HCT116 (cell line): ENCODE results near the gene DGKB. TPM values are rescaled to one million over a fixed set of nuclear protein-coding genes. Genes with fewer than 3 reads are reported as not detected.

Source experiments
- ATAC-seq: fragments of 200-7000 bp; cut with Tn5 transposase; 2 replicates; pipeline ENCODE4 v1.9.1; 2020; ENCODE audit warnings: mild to moderate bottlenecking, moderate library complexity
- BruUV-seq: library from RNA; stranded (reverse); fragments of 400-500 nt; replicated peaks from 2 replicates; lab custom pipeline; 2021; lab: Mats Ljungman, UMichigan
- CTCF ChIA-PET: fragments of 300-600 bp; sonication (Branson Sonifier 250); formaldehyde crosslinking; loops from one replicate; lab custom pipeline; 2021; ENCODE audit warnings: antibody characterized with exemption; lab: Charles Lee
- POLR2A ChIA-PET: fragments of 300-600, 350-600 bp; sonication (Branson Sonifier 250); formaldehyde crosslinking; loops from one replicate; lab custom pipeline; 2021; ENCODE audit warnings: antibody characterized with exemption; lab: Charles Lee
- RAD21 ChIA-PET, 2 experiments: fragments of 300-600 bp; sonication (Branson Sonifier 250); formaldehyde crosslinking; loops; one replicate each; lab custom pipeline; 2023; ENCODE audit warnings: low total read pairs in 2 of 2; ENCODE audit not compliant: uncharacterized antibody in 2 of 2, unreplicated experiment in 2 of 2, low non-redundant PET in 1 of 2; lab: Charles Lee
- DNase-seq: peaks from one replicate; pipeline ENCODE4 v3.0.0-alpha.2; 2010; ENCODE audit warnings: low read depth, low spot score
- H2AFZ ChIP-seq: fragments of 200-600 bp; shearing (Covaris generic), sonication (generic); 2 replicates; pipeline ENCODE4 v1.6.1; 2017; ENCODE audit warnings: low read depth, mixed run types, mixed read lengths, antibody characterized with exemption, low read length; ENCODE audit not compliant: poor library complexity, severe bottlenecking
- H3K27ac ChIP-seq: 2 replicates; pipeline ENCODE4 v1.5.1; 2012; ENCODE audit warnings: low read depth, low read length
- H3K27me3 ChIP-seq: fragments of 200-600 bp; sonication (generic); 2 replicates; pipeline ENCODE4 v1.6.1; 2016; ENCODE audit warnings: mixed run types, low read length, mixed read lengths; ENCODE audit not compliant: insufficient read depth
- H3K36me3 ChIP-seq, 2 experiments: fragments of 200-500 bp in 1 of 2; fragments of 200-600 bp in 1 of 2; sonication (Bioruptor generic) in 1 of 2; sonication (generic) in 1 of 2; 2 replicates each; pipeline versions ENCODE4 v1.5.1 to v1.6.1; 2014 to 2016; ENCODE audit warnings: low read length in 2 of 2, inconsistent platforms in 1 of 2, mixed read lengths in 1 of 2, mixed run types in 1 of 2; ENCODE audit not compliant: insufficient read depth in 2 of 2, control insufficient read depth in 1 of 2
- H3K4me1 ChIP-seq, 2 experiments: fragments of 200-600 bp in 1 of 2; sonication (generic) in 1 of 2; 2 replicates each; pipeline versions ENCODE4 v1.5.1 to v1.6.1; 2012 to 2017; ENCODE audit warnings: low read length in 2 of 2, inconsistent platforms in 1 of 2, mild to moderate bottlenecking in 1 of 2, mixed read lengths in 1 of 2, mixed run types in 1 of 2, moderate library complexity in 1 of 2; ENCODE audit not compliant: insufficient read depth in 2 of 2, control insufficient read depth in 1 of 2
- H3K4me2 ChIP-seq: fragments of 200-600 bp; sonication (generic); 2 replicates; pipeline ENCODE4 v1.6.1; 2017; ENCODE audit warnings: mixed run types, low read length, mixed read lengths
- H3K4me3 ChIP-seq, 2 experiments: fragments of 200-600 bp in 1 of 2; sonication (generic) in 1 of 2; replicated peaks in 1 of 2; 2 replicates each; pipeline ENCODE4 v1.5.1; 2011 to 2016; ENCODE audit warnings: low read length in 2 of 2, control low read depth in 1 of 2, low read depth in 1 of 2, mild to moderate bottlenecking in 1 of 2, mixed read lengths in 1 of 2, mixed run types in 1 of 2
- H3K79me2 ChIP-seq: fragments of 200-600 bp; sonication (generic); 2 replicates; pipeline ENCODE4 v1.6.1; 2017; ENCODE audit warnings: mild to moderate bottlenecking, mixed run types, low read length, moderate library complexity, mixed read lengths; ENCODE audit not compliant: insufficient read depth
- H3K9ac ChIP-seq: fragments of 200-600 bp; sonication (generic); 2 replicates; pipeline ENCODE4 v1.6.1; 2016; ENCODE audit warnings: low read length, mixed read lengths
- H3K9me2 ChIP-seq: fragments of 200-600 bp; sonication (generic), shearing (Covaris generic); 2 replicates; pipeline ENCODE4 v1.6.1; 2017; ENCODE audit warnings: mixed run types, mild to moderate bottlenecking, moderate library complexity; ENCODE audit not compliant: insufficient read depth
- H3K9me3 ChIP-seq, 2 experiments: fragments of 200-500 bp in 1 of 2; fragments of 200-600 bp in 1 of 2; sonication (Bioruptor generic) in 1 of 2; sonication (generic) in 1 of 2; 2 replicates each; pipeline ENCODE4 v1.6.1; 2014 to 2017; ENCODE audit warnings: low read length in 2 of 2, mixed read lengths in 2 of 2, inconsistent platforms in 1 of 2, low read depth in 1 of 2, mild to moderate bottlenecking in 1 of 2, mixed run types in 1 of 2, moderate library complexity in 1 of 2; ENCODE audit not compliant: control insufficient read depth in 1 of 2, insufficient read depth in 1 of 2
- H4K20me1 ChIP-seq: fragments of 200-600 bp; sonication (generic), shearing (Covaris generic); 2 replicates; pipeline ENCODE4 v1.6.1; 2017; ENCODE audit warnings: mixed run types, mild to moderate bottlenecking, moderate library complexity; ENCODE audit not compliant: insufficient read depth
- ATF3 ChIP-seq: IDR thresholded peaks from 2 replicates; pipeline ENCODE4 v1.6.1; 2012
- CEBPB ChIP-seq: IDR thresholded peaks from 2 replicates; pipeline ENCODE4 v1.6.1; 2012; ENCODE audit warnings: low read depth
- CTCF ChIP-seq, 3 experiments: fragments of 200-600 bp in 1 of 3; sonication (generic) in 1 of 3; IDR thresholded peaks in 2 of 3; conservative IDR thresholded peaks in 1 of 3; 2 replicates each; pipeline ENCODE4 v1.5.1; 2012 to 2017; ENCODE audit warnings: low read depth in 2 of 3, low read length in 2 of 3, antibody characterized with exemption in 1 of 3, borderline replicate concordance in 1 of 3, control low read depth in 1 of 3, mild to moderate bottlenecking in 1 of 3, mixed read lengths in 1 of 3, mixed run types in 1 of 3, moderate library complexity in 1 of 3; ENCODE audit not compliant: insufficient read depth in 1 of 3
- EGR1 ChIP-seq: IDR thresholded peaks from 2 replicates; pipeline ENCODE4 v1.6.1; 2012; ENCODE audit warnings: low read depth
- ELF1 ChIP-seq: IDR thresholded peaks from 2 replicates; pipeline ENCODE4 v1.6.1; 2012; ENCODE audit warnings: low read depth, borderline replicate concordance
- EZH2 ChIP-seq: fragments of 200-600 bp; sonication (generic); IDR thresholded peaks from 2 replicates; pipeline ENCODE4 v1.6.1; 2017; ENCODE audit warnings: antibody characterized with exemption, mixed run types
- MAX ChIP-seq: IDR thresholded peaks from 2 replicates; pipeline ENCODE4 v1.6.1; 2012
- POLR2AphosphoS5 ChIP-seq: IDR thresholded peaks from 2 replicates; pipeline ENCODE4 v1.6.1; 2011; ENCODE audit warnings: mild to moderate bottlenecking, low read depth, low read length, moderate library complexity
- SIN3A ChIP-seq: IDR thresholded peaks from 2 replicates; pipeline ENCODE4 v1.6.1; 2012; ENCODE audit warnings: low read depth
- SRF ChIP-seq: IDR thresholded peaks from 2 replicates; pipeline ENCODE4 v1.6.1; 2012; ENCODE audit warnings: low read depth
- TCF7L2 ChIP-seq: IDR thresholded peaks from 2 replicates; pipeline ENCODE4 v1.7.0; 2011; ENCODE audit warnings: borderline replicate concordance, inconsistent platforms; ENCODE audit not compliant: insufficient read depth, insufficient read length; ENCODE audit errors: extremely low read depth
- ZBTB33 ChIP-seq: IDR thresholded peaks from 2 replicates; pipeline ENCODE4 v1.6.1; 2011; ENCODE audit warnings: mild to moderate bottlenecking, low read length, moderate library complexity; ENCODE audit not compliant: insufficient replicate concordance; ENCODE audit errors: extremely low read depth
- ZFX ChIP-seq: fragments of 450-650 bp; IDR thresholded peaks from 2 replicates; pipeline ENCODE4 v1.6.1; 2017
- intact Hi-C: fragments of 100-400 bp; cut with micrococcal nuclease; formaldehyde crosslinking; loops from 2 replicates; pipeline ENCODE4 v1.10.0; 2022
- total RNA-seq: library from RNA; stranded (reverse); gene quantifications from one replicate; pipeline ENCODE4 v1.2.1, GENCODE V29; 2021; ENCODE audit not compliant: unreplicated experiment

Gene DGKB
- total RNA-seq, 1 experiment from 2014 or later: 0.05 TPM

GRCh38 chr7:14148974-14149373 is 753.6 kb downstream of the DGKB start (continued):
- TF ChIP-seq EZH2 (no peak), ELF1 (no peak), ATF3 (no peak), SIN3A (no peak), MAX (no peak), POLR2AphosphoS5 (no peak), ZFX (no peak), EGR1 (no peak), TCF7L2 (no peak)
- TF ChIP-seq, all 23 proteins: peak for 0

GRCh38 chr7:14147532-14147931 is 755.0 kb downstream of the DGKB start:
- H4K20me1 ChIP-seq: no peaks in the 10 kb centered on the region
- H3K9me2 ChIP-seq: no peaks in the 10 kb centered on the region
- no peak overlapping the region for H3K9ac ChIP-seq
- H3K4me1 ChIP-seq: no peaks in the 10 kb centered on the region
- ChIA-PET POLR2A (no interaction called here), RAD21 (no interaction called here), CTCF (no interaction called here)
- H3K36me3 ChIP-seq: no peaks in the 10 kb centered on the region
- no peaks in the 10 kb centered on the region for H3K27me3 ChIP-seq
- no peak for TF ChIP-seq ATF3
- TF ChIP-seq CEBPB: no peak
- no peak for TF ChIP-seq SIN3A
- TF ChIP-seq EGR1: no peak
- no peak for TF ChIP-seq SRF
- TF ChIP-seq CTCF (IDR thresholded peaks at IDR 0.05 in 2 of 3, conservative IDR thresholded peaks at IDR 0.05 in 1 of 3; ENCODE audit: borderline replicate concordance in 1 of 3, insufficient read depth in 1 of 3, low read depth in 2 of 3, low read length in 2 of 3): no peak
- no peak for TF ChIP-seq EZH2
- no peak for TF ChIP-seq POLR2AphosphoS5
- no peak for TF ChIP-seq ZBTB33
- no peak overlapping the region for H3K4me2 ChIP-seq
- no peak overlapping the region for H2AFZ ChIP-seq
- no peak for DNase-seq
- ATAC-seq: no peak
- H3K9me3 ChIP-seq: no peaks in the 10 kb centered on the region
- no peaks in the 10 kb centered on the region for H3K79me2 ChIP-seq
- no peak overlapping the region for H3K4me3 ChIP-seq
- BruUV-seq: no TSS peak
- H3K27ac ChIP-seq: no peak overlapping the region
- intact Hi-C loops: no loop called here
